Measurements from ENCODE around the gene PCDHB3.
"Not testable (repeated sequence)": the region's sequence is repeated elsewhere in the genome, so short reads cannot be mapped to it uniquely, and the experiment has no call there.

PCDHB3 gene

GRCh38 chr5:141135718-141136266 is 35.5 kb downstream of the PCDHB3 start:
- DNase-seq (ENCODE audit: low spot score), result no peak
- Histone ChIP-seq H3K18ac (ENCODE audit: low read length) (no peak overlapping the region), H3K14ac (ENCODE audit: low read length) (no peak overlapping the region), H3K23ac (ENCODE audit: low read depth, low read length, poor library complexity) (no peak overlapping the region), H3K27me3 (ENCODE audit: control insufficient read depth in 3 of 3, insufficient read depth in 3 of 3, low read depth in 1 of 3, low read length in 3 of 3) (no peaks in the 10 kb centered on the region), H3K4ac (ENCODE audit: low read length) (no peak overlapping the region), H2BK15ac (ENCODE audit: low read length) (no peak overlapping the region), H3K36me3 (replicated peaks in 1 of 2; ENCODE audit: control insufficient read depth in 2 of 2, insufficient read depth in 2 of 2, low read length in 2 of 2) (peaks cover 0 to 3% of the 10 kb centered on the region in 2 donors), H3K79me1 (ENCODE audit: low read depth, low read length) (no peaks in the 10 kb centered on the region), H3K27ac (replicated peaks; ENCODE audit: low read length) (no peak overlapping the region), H4K8ac (ENCODE audit: low read depth, low read length) (no peak overlapping the region), H2BK12ac (ENCODE audit: low read length) (no peak overlapping the region), H3K9ac (ENCODE audit: low read depth, low read length, poor library complexity) (no peak overlapping the region), H2AFZ (ENCODE audit: low read length) (no peak overlapping the region), H3K4me1 (ENCODE audit: control insufficient read depth in 2 of 2, insufficient read depth in 1 of 2, low read depth in 1 of 2, low read length in 2 of 2) (no peaks in the 10 kb centered on the region), H2AK5ac (ENCODE audit: low read depth, low read length) (no peak overlapping the region), H3K9me3 (replicated peaks in 1 of 2; ENCODE audit: control insufficient read depth in 2 of 2, insufficient read depth in 1 of 2, low read depth in 1 of 2, low read length in 2 of 2) (peaks cover 10 to 42% of the 10 kb centered on the region in 2 donors), H3K4me3 (ENCODE audit: low read length in 2 of 2) (peak overlapping the region; percentile 44 to 73), H2BK5ac (ENCODE audit: low read length) (no peak overlapping the region), H4K91ac (ENCODE audit: low read depth, low read length, poor library complexity) (no peak overlapping the region), H3K4me2 (ENCODE audit: insufficient read depth, low read length, poor library complexity, severe bottlenecking) (no peak overlapping the region), H2BK120ac (ENCODE audit: low read depth, low read length) (no peak overlapping the region)
- no CpG with 5 or more reads among the region's 19 CpGs for WGBS, 2 donors (ENCODE audit: extremely low coverage in 2 of 2, insufficient read length in 2 of 2, insufficient replicate concordance in 1 of 2)

- no CpG with 5 or more reads among the region's 34 CpGs for WGBS, 2 donors (ENCODE audit: extremely low coverage in 2 of 2, insufficient read length in 2 of 2, insufficient replicate concordance in 1 of 2)
- H3K27me3 ChIP-seq (ENCODE audit: control insufficient read depth in 3 of 3, insufficient read depth in 3 of 3, low read depth in 1 of 3, low read length in 3 of 3); H2BK15ac ChIP-seq (ENCODE audit: low read length): not testable (repeated sequence)
Observed at GRCh38 chr5:141137346-141137745, 37.1 kb downstream of the PCDHB3 start.

GRCh38 chr5:141149812-141150211 is 49.5 kb downstream of the PCDHB3 start, which contains the start of gene PCDHB6:
Gene PCDHB6 (plus strand): TSS chr5:141150057. CDS start chr5:141150258, 201 bp downstream.
- Histone ChIP-seq H3K27me3 (ENCODE audit: control insufficient read depth in 3 of 3, insufficient read depth in 3 of 3, low read depth in 1 of 3, low read length in 3 of 3) (no peaks in the 10 kb centered on the region), H3K4me1 (ENCODE audit: control insufficient read depth in 2 of 2, insufficient read depth in 1 of 2, low read depth in 1 of 2, low read length in 2 of 2) (no peaks in the 10 kb centered on the region), H3K27ac (replicated peaks; ENCODE audit: low read length) (no peak within 1 kb of the TSS), H2BK5ac (ENCODE audit: low read length) (no peak within 1 kb of the TSS), H4K91ac (ENCODE audit: low read depth, low read length, poor library complexity) (no peak within 1 kb of the TSS), H3K36me3 (replicated peaks in 1 of 2; ENCODE audit: control insufficient read depth in 2 of 2, insufficient read depth in 2 of 2, low read length in 2 of 2) (no peaks in the 10 kb centered on the region), H2BK15ac (ENCODE audit: low read length) (no peak within 1 kb of the TSS), H3K4ac (ENCODE audit: low read length) (no peak within 1 kb of the TSS), H3K9ac (ENCODE audit: low read depth, low read length, poor library complexity) (no peak within 1 kb of the TSS), H3K18ac (ENCODE audit: low read length) (no peak within 1 kb of the TSS), H3K9me3 (replicated peaks in 1 of 2; ENCODE audit: control insufficient read depth in 2 of 2, insufficient read depth in 1 of 2, low read depth in 1 of 2, low read length in 2 of 2) (peaks cover 8 to 9% of the 10 kb centered on the region in 2 donors), H2BK120ac (ENCODE audit: low read depth, low read length) (no peak within 1 kb of the TSS), H3K23ac (ENCODE audit: low read depth, low read length, poor library complexity) (no peak within 1 kb of the TSS), H2AFZ (ENCODE audit: low read length) (no peak within 1 kb of the TSS), H3K4me3 (ENCODE audit: low read length in 2 of 2) (no peak within 1 kb of the TSS), H2AK5ac (ENCODE audit: low read depth, low read length) (no peak within 1 kb of the TSS), H2BK12ac (ENCODE audit: low read length) (no peak within 1 kb of the TSS), H4K8ac (ENCODE audit: low read depth, low read length) (no peak within 1 kb of the TSS), H3K79me1 (ENCODE audit: low read depth, low read length) (no peaks in the 10 kb centered on the region), H3K14ac (ENCODE audit: low read length) (no peak within 1 kb of the TSS), H3K4me2 (ENCODE audit: insufficient read depth, low read length, poor library complexity, severe bottlenecking) (no peak within 1 kb of the TSS)
- no peak for DNase-seq (ENCODE audit: low spot score)
- WGBS, 2 donors (ENCODE audit: extremely low coverage in 2 of 2, insufficient read length in 2 of 2, insufficient replicate concordance in 1 of 2), result no CpG with 5 or more reads among the region's 18 CpGs

More at GRCh38 chr5:141137346-141137745, 37.1 kb downstream of the PCDHB3 start:
- not testable (repeated sequence) for H4K8ac ChIP-seq (ENCODE audit: low read depth, low read length); H2BK5ac ChIP-seq (ENCODE audit: low read length); H3K27ac ChIP-seq (replicated peaks; ENCODE audit: low read length); H2AFZ ChIP-seq (ENCODE audit: low read length); H3K4me2 ChIP-seq (ENCODE audit: insufficient read depth, low read length, poor library complexity, severe bottlenecking); H4K91ac ChIP-seq (ENCODE audit: low read depth, low read length, poor library complexity); H2BK120ac ChIP-seq (ENCODE audit: low read depth, low read length); H3K4me1 ChIP-seq (ENCODE audit: control insufficient read depth in 2 of 2, insufficient read depth in 1 of 2, low read depth in 1 of 2, low read length in 2 of 2); H2BK12ac ChIP-seq (ENCODE audit: low read length); H3K23ac ChIP-seq (ENCODE audit: low read depth, low read length, poor library complexity); H3K79me1 ChIP-seq (ENCODE audit: low read depth, low read length); H3K4ac ChIP-seq (ENCODE audit: low read length); H3K14ac ChIP-seq (ENCODE audit: low read length); H2AK5ac ChIP-seq (ENCODE audit: low read depth, low read length); DNase-seq (ENCODE audit: low spot score); H3K9ac ChIP-seq (ENCODE audit: low read depth, low read length, poor library complexity); H3K18ac ChIP-seq (ENCODE audit: low read length); H3K4me3 ChIP-seq (ENCODE audit: low read length in 2 of 2); H3K36me3 ChIP-seq (replicated peaks in 1 of 2; ENCODE audit: control insufficient read depth in 2 of 2, insufficient read depth in 2 of 2, low read length in 2 of 2)
- H3K9me3 ChIP-seq (replicated peaks in 1 of 2; ENCODE audit: control insufficient read depth in 2 of 2, insufficient read depth in 1 of 2, low read depth in 1 of 2, low read length in 2 of 2), result peaks cover 10 to 42% of the 10 kb centered on the region in 2 donors

- Histone ChIP-seq H3K23ac (ENCODE audit: low read depth, low read length, poor library complexity) (no peak overlapping the region), H3K9me3 (replicated peaks in 1 of 2; ENCODE audit: control insufficient read depth in 2 of 2, insufficient read depth in 1 of 2, low read depth in 1 of 2, low read length in 2 of 2) (peaks cover 8 to 9% of the 10 kb centered on the region in 2 donors), H3K18ac (ENCODE audit: low read length) (no peak overlapping the region), H3K36me3 (replicated peaks in 1 of 2; ENCODE audit: control insufficient read depth in 2 of 2, insufficient read depth in 2 of 2, low read length in 2 of 2) (no peaks in the 10 kb centered on the region), H2BK120ac (ENCODE audit: low read depth, low read length) (no peak overlapping the region), H3K4me3 (ENCODE audit: low read length in 2 of 2) (no peak overlapping the region), H2BK12ac (ENCODE audit: low read length) (no peak overlapping the region), H3K9ac (ENCODE audit: low read depth, low read length, poor library complexity) (no peak overlapping the region), H4K91ac (ENCODE audit: low read depth, low read length, poor library complexity) (no peak overlapping the region), H3K27ac (replicated peaks; ENCODE audit: low read length) (no peak overlapping the region), H3K4ac (ENCODE audit: low read length) (no peak overlapping the region), H3K14ac (ENCODE audit: low read length) (no peak overlapping the region), H3K4me2 (ENCODE audit: insufficient read depth, low read length, poor library complexity, severe bottlenecking) (no peak overlapping the region), H4K8ac (ENCODE audit: low read depth, low read length) (no peak overlapping the region), H3K79me1 (ENCODE audit: low read depth, low read length) (no peaks in the 10 kb centered on the region), H3K4me1 (ENCODE audit: control insufficient read depth in 2 of 2, insufficient read depth in 1 of 2, low read depth in 1 of 2, low read length in 2 of 2) (no peaks in the 10 kb centered on the region), H2AFZ (ENCODE audit: low read length) (no peak overlapping the region), H2BK5ac (ENCODE audit: low read length) (no peak overlapping the region), H2AK5ac (ENCODE audit: low read depth, low read length) (no peak overlapping the region), H3K27me3 (ENCODE audit: control insufficient read depth in 3 of 3, insufficient read depth in 3 of 3, low read depth in 1 of 3, low read length in 3 of 3) (no peaks in the 10 kb centered on the region), H2BK15ac (ENCODE audit: low read length) (no peak overlapping the region)
- no CpG with 5 or more reads among the region's 33 CpGs for WGBS, 2 donors (ENCODE audit: extremely low coverage in 2 of 2, insufficient read length in 2 of 2, insufficient replicate concordance in 1 of 2)
- DNase-seq (ENCODE audit: low spot score), result no peak
Observed at GRCh38 chr5:141150224-141150992, 50.1 kb downstream of the PCDHB3 start.
